HEK293 (cell line): ENCODE data around the gene NEGR1.

Experiments
- BCL11A ChIP-seq: fragments of 450-650 bp; formaldehyde crosslinking; IDR thresholded peaks from 2 replicates; pipeline ENCODE4 v1.5.1; 2016; ENCODE audit warnings: low read depth, missing biosample characterization, missing genetic modification characterization
- KLF10 ChIP-seq: fragments of 450-650 bp; IDR thresholded peaks from 2 replicates; pipeline ENCODE4 v1.5.1; 2018; ENCODE audit warnings: missing biosample characterization, mild to moderate bottlenecking, missing genetic modification characterization
- TCF7L2 ChIP-seq: IDR thresholded peaks from 2 replicates; pipeline ENCODE4 v1.6.1; 2011; ENCODE audit warnings: low read depth, mild to moderate bottlenecking, inconsistent platforms, low read length, moderate library complexity, borderline replicate concordance
- TSHZ1 ChIP-seq: fragments of 450-650 bp; formaldehyde crosslinking; IDR thresholded peaks from 2 replicates; pipeline ENCODE4 v1.5.1; 2016; ENCODE audit warnings: missing biosample characterization, missing genetic modification characterization, borderline replicate concordance
- ZBTB1 ChIP-seq: fragments of 450-650 bp; formaldehyde crosslinking; IDR thresholded peaks from 2 replicates; pipeline ENCODE4 v1.5.1; 2016; ENCODE audit warnings: missing biosample characterization, missing genetic modification characterization
- ZNF510 ChIP-seq: fragments of 450-650 bp; formaldehyde crosslinking; IDR thresholded peaks from 2 replicates; pipeline ENCODE4 v1.5.1; 2018; ENCODE audit warnings: mild to moderate bottlenecking, missing genetic modification characterization, missing biosample characterization; ENCODE audit not compliant: insufficient replicate concordance
- ZNF558 ChIP-seq: fragments of 450-650 bp; formaldehyde crosslinking; IDR thresholded peaks from 2 replicates; pipeline ENCODE4 v1.5.1; 2016; ENCODE audit warnings: missing biosample characterization, missing genetic modification characterization
- ZNF624 ChIP-seq: fragments of 450-650 bp; formaldehyde crosslinking; IDR thresholded peaks from 2 replicates; pipeline ENCODE4 v1.5.1; 2017; ENCODE audit warnings: missing biosample characterization, missing genetic modification characterization
- ZNF677 ChIP-seq: fragments of 450-650 bp; IDR thresholded peaks from 2 replicates; pipeline ENCODE4 v1.5.0; 2018; ENCODE audit warnings: missing biosample characterization, mild to moderate bottlenecking, missing genetic modification characterization, moderate library complexity
- ZNF837 ChIP-seq: fragments of 450-650 bp; formaldehyde crosslinking; IDR thresholded peaks from 2 replicates; pipeline ENCODE4 v1.5.1; 2016; ENCODE audit warnings: missing biosample characterization, missing genetic modification characterization
- TF ChIP-seq, protein P1 (sequence below): fragments of 450-650 bp; formaldehyde crosslinking; IDR thresholded peaks from 2 replicates; pipeline ENCODE4 v1.5.1; 2016; ENCODE audit warnings: missing biosample characterization, missing genetic modification characterization
- TF ChIP-seq, protein P2 (sequence below): fragments of 450-650 bp; formaldehyde crosslinking; IDR thresholded peaks from 2 replicates; pipeline ENCODE4 v1.5.1; 2017; ENCODE audit warnings: missing biosample characterization, missing genetic modification characterization

GRCh38 chr1:71916894-71917293 is 365.4 kb downstream of the NEGR1 start:
- no peak for TF ChIP-seq TSHZ1 (tag by site-specific recombination)
- TF ChIP-seq ZNF558 (tag by site-specific recombination) = no peak
- TF ChIP-seq, protein P1, sequence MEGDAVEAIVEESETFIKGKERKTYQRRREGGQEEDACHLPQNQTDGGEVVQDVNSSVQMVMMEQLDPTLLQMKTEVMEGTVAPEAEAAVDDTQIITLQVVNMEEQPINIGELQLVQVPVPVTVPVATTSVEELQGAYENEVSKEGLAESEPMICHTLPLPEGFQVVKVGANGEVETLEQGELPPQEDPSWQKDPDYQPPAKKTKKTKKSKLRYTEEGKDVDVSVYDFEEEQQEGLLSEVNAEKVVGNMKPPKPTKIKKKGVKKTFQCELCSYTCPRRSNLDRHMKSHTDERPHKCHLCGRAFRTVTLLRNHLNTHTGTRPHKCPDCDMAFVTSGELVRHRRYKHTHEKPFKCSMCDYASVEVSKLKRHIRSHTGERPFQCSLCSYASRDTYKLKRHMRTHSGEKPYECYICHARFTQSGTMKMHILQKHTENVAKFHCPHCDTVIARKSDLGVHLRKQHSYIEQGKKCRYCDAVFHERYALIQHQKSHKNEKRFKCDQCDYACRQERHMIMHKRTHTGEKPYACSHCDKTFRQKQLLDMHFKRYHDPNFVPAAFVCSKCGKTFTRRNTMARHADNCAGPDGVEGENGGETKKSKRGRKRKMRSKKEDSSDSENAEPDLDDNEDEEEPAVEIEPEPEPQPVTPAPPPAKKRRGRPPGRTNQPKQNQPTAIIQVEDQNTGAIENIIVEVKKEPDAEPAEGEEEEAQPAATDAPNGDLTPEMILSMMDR (tag by site-specific recombination) = no peak
- no peak for TF ChIP-seq ZNF677 (tag by site-specific recombination)
- TF ChIP-seq, protein P2, sequence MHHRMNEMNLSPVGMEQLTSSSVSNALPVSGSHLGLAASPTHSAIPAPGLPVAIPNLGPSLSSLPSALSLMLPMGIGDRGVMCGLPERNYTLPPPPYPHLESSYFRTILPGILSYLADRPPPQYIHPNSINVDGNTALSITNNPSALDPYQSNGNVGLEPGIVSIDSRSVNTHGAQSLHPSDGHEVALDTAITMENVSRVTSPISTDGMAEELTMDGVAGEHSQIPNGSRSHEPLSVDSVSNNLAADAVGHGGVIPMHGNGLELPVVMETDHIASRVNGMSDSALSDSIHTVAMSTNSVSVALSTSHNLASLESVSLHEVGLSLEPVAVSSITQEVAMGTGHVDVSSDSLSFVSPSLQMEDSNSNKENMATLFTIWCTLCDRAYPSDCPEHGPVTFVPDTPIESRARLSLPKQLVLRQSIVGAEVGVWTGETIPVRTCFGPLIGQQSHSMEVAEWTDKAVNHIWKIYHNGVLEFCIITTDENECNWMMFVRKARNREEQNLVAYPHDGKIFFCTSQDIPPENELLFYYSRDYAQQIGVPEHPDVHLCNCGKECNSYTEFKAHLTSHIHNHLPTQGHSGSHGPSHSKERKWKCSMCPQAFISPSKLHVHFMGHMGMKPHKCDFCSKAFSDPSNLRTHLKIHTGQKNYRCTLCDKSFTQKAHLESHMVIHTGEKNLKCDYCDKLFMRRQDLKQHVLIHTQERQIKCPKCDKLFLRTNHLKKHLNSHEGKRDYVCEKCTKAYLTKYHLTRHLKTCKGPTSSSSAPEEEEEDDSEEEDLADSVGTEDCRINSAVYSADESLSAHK = no peak
- TF ChIP-seq KLF10 (tag by site-specific recombination) = no peak
- TF ChIP-seq ZNF624 (tag by site-specific recombination) = no peak
- no peak for TF ChIP-seq ZNF510 (tag by site-specific recombination)
- no peak for TF ChIP-seq ZNF837 (tag by site-specific recombination)
- no peak for TF ChIP-seq BCL11A (tag by site-specific recombination)
- TF ChIP-seq ZBTB1 (tag by site-specific recombination) = no peak
- no peak for TF ChIP-seq TCF7L2
